HepG2 (cell line): ENCODE measurements around the gene ZBTB2. TPM values are rescaled to one million over a fixed set of nuclear protein-coding genes. Genes with fewer than 3 reads are reported as not detected.
A peak's percentile ranks its signal among the peaks of the same experiment; 100 is the strongest.

ENCODE experiments used
- CREM ChIP-seq, 2 experiments: sonication (generic) in 1 of 2; formaldehyde crosslinking in 1 of 2; IDR thresholded peaks; 2 replicates each; pipeline versions ENCODE4 v1.4.0 to v1.6.1; 2016 to 2020; ENCODE audit warnings: antibody characterized with exemption in 1 of 2, mild to moderate bottlenecking in 1 of 2, missing genetic modification reagents in 1 of 2
- EZH2 ChIP-seq: conservative IDR thresholded peaks from 2 replicates; pipeline ENCODE4 v1.6.1; 2012; ENCODE audit warnings: mild to moderate bottlenecking, low read depth, low read length, moderate library complexity
- GATA4 ChIP-seq: sonication (generic); IDR thresholded peaks from 2 replicates; pipeline ENCODE4 v1.6.1; 2016; ENCODE audit warnings: antibody characterized with exemption, low read depth, borderline replicate concordance
- HMGXB4 ChIP-seq, 2 experiments: sonication (generic) in 1 of 2; formaldehyde crosslinking in 1 of 2; IDR thresholded peaks; 2 replicates each; pipeline versions ENCODE4 v1.4.0 to v1.6.1; 2018 to 2020; ENCODE audit warnings: missing genetic modification reagents in 2 of 2, borderline replicate concordance in 1 of 2, low read depth in 1 of 2, mild to moderate bottlenecking in 1 of 2, missing biosample characterization in 1 of 2
- HOMEZ ChIP-seq: IDR thresholded peaks from 2 replicates; pipeline ENCODE4 v1.6.1; 2016; ENCODE audit warnings: low read depth
- MAX ChIP-seq: IDR thresholded peaks from 2 replicates; pipeline ENCODE4 v1.6.1; 2012; ENCODE audit warnings: inconsistent platforms
- MXI1 ChIP-seq: IDR thresholded peaks from 3 replicates; pipeline ENCODE4 v1.6.1; 2012; ENCODE audit warnings: low read depth, low read length, inconsistent platforms, borderline replicate concordance
- NFRKB ChIP-seq: fragments of 450-650 bp; IDR thresholded peaks from 2 replicates; pipeline ENCODE4 v1.6.1; 2017
- SALL1 ChIP-seq: sonication (generic); formaldehyde crosslinking; IDR thresholded peaks from 2 replicates; pipeline ENCODE4 v1.8.0; 2022; ENCODE audit warnings: mild to moderate bottlenecking, missing genetic modification reagents
- SATB2 ChIP-seq: sonication (generic); formaldehyde crosslinking; IDR thresholded peaks from 2 replicates; pipeline ENCODE4 v1.5.0; 2020; ENCODE audit warnings: missing genetic modification reagents
- TBL1XR1 ChIP-seq: fragments of 150-350 bp; IDR thresholded peaks from 2 replicates; pipeline ENCODE4 v1.6.1; 2014; ENCODE audit warnings: borderline replicate concordance, low read length; ENCODE audit not compliant: partially characterized antibody
- ZBTB14 ChIP-seq: sonication (generic); formaldehyde crosslinking; IDR thresholded peaks from 2 replicates; pipeline ENCODE4 v1.4.0; 2020; ENCODE audit warnings: missing genetic modification reagents
- ZNF124 ChIP-seq: sonication (generic); formaldehyde crosslinking; IDR thresholded peaks from 2 replicates; pipeline ENCODE4 v1.4.0; 2020; ENCODE audit warnings: missing genetic modification reagents
- ZNF224 ChIP-seq: sonication (generic); formaldehyde crosslinking; IDR thresholded peaks from 2 replicates; pipeline ENCODE4 v1.5.0; 2020; ENCODE audit warnings: mild to moderate bottlenecking, missing genetic modification reagents
- ZNF296 ChIP-seq: sonication (generic); formaldehyde crosslinking; conservative IDR thresholded peaks from 2 replicates; pipeline ENCODE4 v1.5.0; 2020; ENCODE audit warnings: mild to moderate bottlenecking, missing genetic modification reagents
- ZNF350 ChIP-seq: sonication (generic); formaldehyde crosslinking; IDR thresholded peaks from 2 replicates; pipeline ENCODE4 v1.4.0; 2020; ENCODE audit warnings: mild to moderate bottlenecking, low read depth, missing genetic modification reagents, borderline replicate concordance
- ZNF564 ChIP-seq: sonication (generic); formaldehyde crosslinking; IDR thresholded peaks from 2 replicates; pipeline ENCODE4 v1.8.1; 2023; ENCODE audit warnings: mild to moderate bottlenecking, missing genetic modification reagents
- ZNF572 ChIP-seq: sonication (generic); formaldehyde crosslinking; IDR thresholded peaks from 2 replicates; pipeline ENCODE4 v1.5.1; 2020; ENCODE audit warnings: mild to moderate bottlenecking, missing genetic modification reagents
- ZNF616 ChIP-seq: sonication (generic); formaldehyde crosslinking; IDR thresholded peaks from 2 replicates; pipeline ENCODE4 v1.5.0; 2020; ENCODE audit warnings: low read depth, mild to moderate bottlenecking, missing genetic modification reagents
- ZNF770 ChIP-seq: sonication (generic); formaldehyde crosslinking; IDR thresholded peaks from 2 replicates; pipeline ENCODE4 v1.5.0; 2020; ENCODE audit warnings: mild to moderate bottlenecking, missing genetic modification reagents
- ZNF780A ChIP-seq: sonication (generic); formaldehyde crosslinking; IDR thresholded peaks from 2 replicates; pipeline ENCODE4 v1.8.0; 2022; ENCODE audit warnings: mild to moderate bottlenecking, missing genetic modification reagents, moderate library complexity
- ZNF784 ChIP-seq: sonication (generic); formaldehyde crosslinking; IDR thresholded peaks from 2 replicates; pipeline ENCODE4 v1.5.1; 2020; ENCODE audit warnings: missing genetic modification reagents, mild to moderate bottlenecking, borderline replicate concordance
- polyA plus RNA-seq, 8 experiments: library from polyadenylated mRNA; depleted of rRNA in 3 of 8; stranded (reverse) in 7 of 8; unstranded in 1 of 8; fragments of >200 nt; fragmentation: Illumina TruSeq in 4 of 8; extraction: Trizol in 4 of 8; gene quantifications; 2 replicates each; pipeline versions ENCODE4 v1.2.1 to v1.2.3, GENCODE V29; 2011 to 2016; ENCODE audit warnings: low read depth in 4 of 8, missing spikeins in 1 of 8, mixed read lengths in 1 of 8; ENCODE audit not compliant: insufficient read depth in 1 of 8
- total RNA-seq, 5 experiments: library from RNA; depleted of rRNA; stranded (reverse); fragments of >200 nt; fragmentation: Illumina TruSeq; extraction: Trizol; gene quantifications; 2 replicates each; pipeline ENCODE4 v1.2.3, GENCODE V29; 2016; ENCODE audit warnings: low read depth in 1 of 5

Gene ZBTB2
- total and polyA plus RNA-seq, 2 of the 13 experiments (the other 11 are each of a cell fraction or from before 2014, with no cell fraction given), result 15.4 to 22.8 TPM

GRCh38 chr6:151389618-151390275 lies 1.6 kb downstream of the ZBTB2 start (continued):
- peak; percentile 64 to 94; a peak in 2 of 4 replicates for TF ChIP-seq HMGXB4 (CRISPR knock-in tag; IDR thresholded peaks at IDR 0.05; ENCODE audit: borderline replicate concordance in 1 of 2, low read depth in 1 of 2)
- TF ChIP-seq MXI1, result no peak
- no peak for TF ChIP-seq ZBTB14 (CRISPR knock-in tag)
- TF ChIP-seq ZNF564, result peak; percentile 79; the same call in 1 of the 2 replicates
- TF ChIP-seq ZNF296 (CRISPR knock-in tag), result 0 out of 2 replicates have a peak, but pooled peaks have one; percentile 68
- no peak; the same call in 1 of the 2 replicates for TF ChIP-seq GATA4
- peak; percentile 81 for TF ChIP-seq ZNF770 (CRISPR knock-in tag)
- peak; percentile 82 for TF ChIP-seq SALL1 (CRISPR knock-in tag)
- no peak for TF ChIP-seq HOMEZ
- no peak for TF ChIP-seq ZNF224 (CRISPR knock-in tag)
- peak; percentile 94; the same call in 1 of the 2 replicates for TF ChIP-seq ZNF780A (CRISPR knock-in tag)
- TF ChIP-seq CREM (IDR thresholded peaks at IDR 0.05), result peak; percentile 10; the same call in 1 of the 2 replicates
- TF ChIP-seq CREM (CRISPR knock-in tag; IDR thresholded peaks at IDR 0.05), result no peak
- peak; percentile 19; the same call in 1 of the 2 replicates for TF ChIP-seq ZNF124 (CRISPR knock-in tag)
- no peak for TF ChIP-seq ZNF784 (CRISPR knock-in tag)
- peak; percentile 84; the same call in 1 of the 2 replicates for TF ChIP-seq ZNF616 (CRISPR knock-in tag)
- TF ChIP-seq ZNF350, result peak; percentile 93
- TF ChIP-seq MAX, result peak; percentile 87
- TF ChIP-seq TBL1XR1, result no peak
- TF ChIP-seq SATB2 (CRISPR knock-in tag), result peak; percentile 89
- no peak for TF ChIP-seq EZH2
- 0 out of 2 replicates have a peak, but pooled peaks have one; percentile 69 for TF ChIP-seq ZNF572
- TF ChIP-seq NFRKB, result no peak
